Measurements from ENCODE around the gene TNFRSF12A.

TNFRSF12A gene

GRCh38 chr16:2976673-2977072, 43.5 kb upstream of the TNFRSF12A start:
- Histone ChIP-seq H3K9me3 (ENCODE audit: control insufficient read depth, low read length) (no peaks in the 10 kb centered on the region), H3K27me3 (ENCODE audit: control insufficient read depth, insufficient read depth, low read length, poor library complexity, severe bottlenecking) (no peaks in the 10 kb centered on the region), H3K36me3 (ENCODE audit: control insufficient read depth, insufficient read depth, low read length) (no peaks in the 10 kb centered on the region), H3K4me1 (ENCODE audit: control insufficient read depth, insufficient read depth, low read length) (peaks cover 10% of the 10 kb centered on the region), H3K4me3 (ENCODE audit: insufficient read depth, low read depth, low read length) (no peak overlapping the region), H3K27ac (ENCODE audit: insufficient read depth, low read depth, low read length, poor library complexity, severe bottlenecking) (no peak overlapping the region)
- WGBS, 2 experiments, result 95% methylated on average over 15 of the region's 15 CpGs

GRCh38 chr16:2977440-2977839, 42.7 kb upstream of the TNFRSF12A start:
- Histone ChIP-seq H3K4me3 (ENCODE audit: insufficient read depth, low read depth, low read length) (no peak overlapping the region), H3K27ac (ENCODE audit: insufficient read depth, low read depth, low read length, poor library complexity, severe bottlenecking) (no peak overlapping the region), H3K27me3 (ENCODE audit: control insufficient read depth, insufficient read depth, low read length, poor library complexity, severe bottlenecking) (no peaks in the 10 kb centered on the region), H3K36me3 (ENCODE audit: control insufficient read depth, insufficient read depth, low read length) (no peaks in the 10 kb centered on the region), H3K9me3 (ENCODE audit: control insufficient read depth, low read length) (no peaks in the 10 kb centered on the region), H3K4me1 (ENCODE audit: control insufficient read depth, insufficient read depth, low read length) (peaks cover 14% of the 10 kb centered on the region)
- WGBS, 2 experiments, result 90 to 94% methylated on average over 6 of the region's 6 CpGs

DNA sequence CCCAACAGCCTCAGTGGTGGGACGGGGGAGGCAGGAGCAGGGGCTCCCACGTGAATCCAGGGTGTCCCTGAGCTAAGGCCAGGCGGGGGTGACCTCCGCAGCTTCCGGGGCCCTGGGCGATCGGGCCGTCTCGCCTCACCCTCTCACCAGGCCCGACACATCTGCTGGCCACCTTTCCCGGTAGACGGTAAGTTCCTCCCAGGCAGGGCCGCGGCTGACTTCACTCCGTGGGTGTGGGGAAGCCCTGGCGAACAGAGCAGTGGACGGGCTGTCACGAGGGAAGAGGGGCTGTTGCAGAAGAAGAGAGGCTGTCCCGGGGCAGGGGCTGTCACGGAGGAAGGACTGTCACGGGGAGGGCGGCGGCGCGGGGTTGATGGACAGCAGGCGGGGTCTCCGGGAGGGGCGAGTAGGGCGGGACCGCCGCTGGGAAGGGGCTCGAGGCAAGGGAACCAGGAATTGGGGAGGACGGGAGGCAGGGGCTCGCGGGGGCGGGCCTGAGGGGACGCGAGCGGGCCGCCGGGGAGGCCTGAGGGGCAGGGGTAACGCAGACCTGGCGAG, 40.4 kb upstream of the TNFRSF12A start:
- peak overlapping the region; percentile 72 for H3K4me3 ChIP-seq (ENCODE audit: insufficient read depth, low read depth, low read length)
- WGBS, 2 experiments, result 8 to 10% methylated on average over 43 of the region's 43 CpGs
- no peaks in the 10 kb centered on the region for H3K36me3 ChIP-seq (ENCODE audit: control insufficient read depth, insufficient read depth, low read length)
- H3K9me3 ChIP-seq (ENCODE audit: control insufficient read depth, low read length), result no peaks in the 10 kb centered on the region
- H3K4me1 ChIP-seq (ENCODE audit: control insufficient read depth, insufficient read depth, low read length), result peaks cover 14% of the 10 kb centered on the region
- no peak overlapping the region for H3K27ac ChIP-seq (ENCODE audit: insufficient read depth, low read depth, low read length, poor library complexity, severe bottlenecking)
- H3K27me3 ChIP-seq (ENCODE audit: control insufficient read depth, insufficient read depth, low read length, poor library complexity, severe bottlenecking), result no peaks in the 10 kb centered on the region

GRCh38 chr16:2980227-2981176, 39.7 kb upstream of the TNFRSF12A start, which contains the start of gene PKMYT1:
PKMYT1 (minus strand) TSS chr16:2980446; CDS start chr16:2979657, 789 bp downstream.
- Histone ChIP-seq H3K27me3 (ENCODE audit: control insufficient read depth, insufficient read depth, low read length, poor library complexity, severe bottlenecking) (no peaks in the 10 kb centered on the region), H3K4me3 (ENCODE audit: insufficient read depth, low read depth, low read length) (peak within 1 kb of the TSS; percentile 72), H3K4me1 (ENCODE audit: control insufficient read depth, insufficient read depth, low read length) (peaks cover 14% of the 10 kb centered on the region), H3K36me3 (ENCODE audit: control insufficient read depth, insufficient read depth, low read length) (no peaks in the 10 kb centered on the region), H3K27ac (ENCODE audit: insufficient read depth, low read depth, low read length, poor library complexity, severe bottlenecking) (peak within 1 kb of the TSS; percentile 77), H3K9me3 (ENCODE audit: control insufficient read depth, low read length) (no peaks in the 10 kb centered on the region)
- WGBS, 2 experiments, result 6% methylated on average over 91 of the region's 91 CpGs

GRCh38 chr16:2981177-2981898, 38.8 kb upstream of the TNFRSF12A start:
- WGBS, 2 experiments, result 27% methylated on average over 33 of the region's 33 CpGs

GRCh38 chr16:2981899-2982250, 38.3 kb upstream of the TNFRSF12A start:
- H3K4me3 ChIP-seq (ENCODE audit: insufficient read depth, low read depth, low read length), result no peak overlapping the region
- no peaks in the 10 kb centered on the region for H3K36me3 ChIP-seq (ENCODE audit: control insufficient read depth, insufficient read depth, low read length)
- no peaks in the 10 kb centered on the region for H3K27me3 ChIP-seq (ENCODE audit: control insufficient read depth, insufficient read depth, low read length, poor library complexity, severe bottlenecking)
- peak overlapping the region; percentile 77 for H3K27ac ChIP-seq (ENCODE audit: insufficient read depth, low read depth, low read length, poor library complexity, severe bottlenecking)
- 10 to 14% methylated on average over 4 of the region's 4 CpGs for WGBS, 2 experiments
- peaks cover 14% of the 10 kb centered on the region for H3K4me1 ChIP-seq (ENCODE audit: control insufficient read depth, insufficient read depth, low read length)
- H3K9me3 ChIP-seq (ENCODE audit: control insufficient read depth, low read length), result no peaks in the 10 kb centered on the region

More at GRCh38 chr16:2981177-2981898, 38.8 kb upstream of the TNFRSF12A start:
- no peaks in the 10 kb centered on the region for H3K36me3 ChIP-seq (ENCODE audit: control insufficient read depth, insufficient read depth, low read length)
- peaks cover 14% of the 10 kb centered on the region for H3K4me1 ChIP-seq (ENCODE audit: control insufficient read depth, insufficient read depth, low read length)
- no peaks in the 10 kb centered on the region for H3K27me3 ChIP-seq (ENCODE audit: control insufficient read depth, insufficient read depth, low read length, poor library complexity, severe bottlenecking)
- no peaks in the 10 kb centered on the region for H3K9me3 ChIP-seq (ENCODE audit: control insufficient read depth, low read length)
- peak overlapping the region; percentile 72 for H3K4me3 ChIP-seq (ENCODE audit: insufficient read depth, low read depth, low read length)
- peak overlapping the region; percentile 77 for H3K27ac ChIP-seq (ENCODE audit: insufficient read depth, low read depth, low read length, poor library complexity, severe bottlenecking)

- no peaks in the 10 kb centered on the region for H3K27me3 ChIP-seq (ENCODE audit: control insufficient read depth, insufficient read depth, low read length, poor library complexity, severe bottlenecking)
- H3K36me3 ChIP-seq (ENCODE audit: control insufficient read depth, insufficient read depth, low read length), result no peaks in the 10 kb centered on the region
- no peaks in the 10 kb centered on the region for H3K9me3 ChIP-seq (ENCODE audit: control insufficient read depth, low read length)
- H3K27ac ChIP-seq (ENCODE audit: insufficient read depth, low read depth, low read length, poor library complexity, severe bottlenecking), result no peak overlapping the region
- WGBS, 2 experiments, result 74 to 79% methylated on average over 5 of the region's 5 CpGs
- H3K4me3 ChIP-seq (ENCODE audit: insufficient read depth, low read depth, low read length), result no peak overlapping the region
- H3K4me1 ChIP-seq (ENCODE audit: control insufficient read depth, insufficient read depth, low read length), result peaks cover 16% of the 10 kb centered on the region
These were observed 37.8 kb upstream of the TNFRSF12A start for GRCh38 chr16:2982402-2982801.

DNA sequence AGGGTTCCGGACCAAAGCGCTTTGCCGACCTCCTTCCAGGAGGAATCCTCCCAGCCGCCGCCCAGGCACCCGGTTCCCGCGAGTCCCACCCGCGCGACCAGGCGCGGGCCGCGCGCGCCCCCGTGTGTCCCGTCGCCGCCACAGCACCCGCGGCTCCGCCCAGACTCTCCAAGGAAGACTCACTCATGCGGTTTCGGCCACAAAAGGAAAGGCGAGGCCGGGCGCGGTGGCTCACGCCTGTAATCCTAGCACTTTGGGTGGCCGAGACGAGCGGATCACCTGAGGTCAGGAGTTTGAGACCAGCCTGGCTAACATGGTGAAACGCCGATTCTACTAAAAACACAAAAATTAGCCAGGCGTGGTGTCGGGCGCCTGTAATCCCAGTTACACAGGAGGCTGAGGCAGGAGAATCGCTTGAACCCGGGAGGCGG, 36.4 kb upstream of the TNFRSF12A start:
- Histone ChIP-seq H3K27ac (ENCODE audit: insufficient read depth, low read depth, low read length, poor library complexity, severe bottlenecking) (no peak overlapping the region), H3K4me1 (ENCODE audit: control insufficient read depth, insufficient read depth, low read length) (peaks cover 26% of the 10 kb centered on the region), H3K36me3 (ENCODE audit: control insufficient read depth, insufficient read depth, low read length) (no peaks in the 10 kb centered on the region), H3K4me3 (ENCODE audit: insufficient read depth, low read depth, low read length) (no peak overlapping the region), H3K27me3 (ENCODE audit: control insufficient read depth, insufficient read depth, low read length, poor library complexity, severe bottlenecking) (no peaks in the 10 kb centered on the region), H3K9me3 (ENCODE audit: control insufficient read depth, low read length) (no peaks in the 10 kb centered on the region)
- WGBS, 2 experiments, result 16% methylated on average over 42 of the region's 42 CpGs

DNA sequence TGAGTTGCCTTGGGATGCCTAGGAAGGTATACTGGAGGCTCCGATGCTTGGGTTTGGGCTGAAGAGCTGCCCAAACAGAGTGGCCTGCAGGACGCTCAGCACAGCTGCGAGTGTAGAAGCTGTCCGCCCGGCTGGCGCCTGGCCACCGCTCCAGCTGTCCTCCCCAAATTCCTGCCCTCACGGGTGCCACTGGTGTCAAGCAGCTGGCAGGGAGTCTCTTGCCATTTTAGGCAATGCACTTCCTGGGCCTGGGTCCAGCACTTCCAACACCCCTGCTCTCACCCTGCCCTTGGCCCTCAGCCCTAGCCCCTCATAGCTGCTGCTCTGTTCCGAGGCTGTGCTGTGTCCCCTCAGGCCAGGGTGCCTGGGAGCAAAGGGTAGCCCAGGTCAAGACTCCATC, 34.7 kb upstream of the TNFRSF12A start:
- no peak overlapping the region for H3K4me3 ChIP-seq (ENCODE audit: insufficient read depth, low read depth, low read length)
- 93% methylated on average over 9 of the region's 9 CpGs for WGBS, 2 experiments
- peaks cover 34% of the 10 kb centered on the region for H3K4me1 ChIP-seq (ENCODE audit: control insufficient read depth, insufficient read depth, low read length)
- no peaks in the 10 kb centered on the region for H3K36me3 ChIP-seq (ENCODE audit: control insufficient read depth, insufficient read depth, low read length)
- H3K9me3 ChIP-seq (ENCODE audit: control insufficient read depth, low read length), result no peaks in the 10 kb centered on the region
- H3K27me3 ChIP-seq (ENCODE audit: control insufficient read depth, insufficient read depth, low read length, poor library complexity, severe bottlenecking), result no peaks in the 10 kb centered on the region
- H3K27ac ChIP-seq (ENCODE audit: insufficient read depth, low read depth, low read length, poor library complexity, severe bottlenecking), result no peak overlapping the region

DNA sequence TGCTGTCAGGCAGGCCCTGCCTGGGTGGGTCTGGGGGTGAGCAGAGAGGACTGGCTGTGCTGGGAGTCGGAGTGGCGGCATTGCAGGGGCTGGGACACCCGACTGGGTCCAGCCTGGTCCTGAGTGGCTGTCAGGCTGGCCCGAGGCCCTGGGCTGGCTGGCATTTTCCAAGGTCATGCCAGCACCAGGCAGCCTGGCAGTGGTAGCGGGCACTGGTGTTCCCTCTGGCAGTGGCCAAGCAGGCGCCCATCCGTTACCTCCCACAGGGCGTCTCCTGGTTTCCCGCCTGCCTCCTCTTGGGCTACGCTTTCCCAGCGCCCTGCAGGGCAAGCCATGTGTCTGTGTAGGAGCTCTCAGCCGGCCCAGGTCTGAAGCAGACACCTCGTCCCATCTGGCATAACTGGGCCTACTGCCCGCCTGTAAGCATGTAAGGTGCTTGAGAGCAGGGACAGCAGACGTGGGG, 34.2 kb upstream of the TNFRSF12A start:
- 90 to 91% methylated on average over 15 of the region's 15 CpGs for whole genome bisulfite sequencing, 2 experiments
- H3K4me3 ChIP-seq (ENCODE audit: insufficient read depth, low read depth, low read length), result no peak overlapping the region
- H3K27ac ChIP-seq (ENCODE audit: insufficient read depth, low read depth, low read length, poor library complexity, severe bottlenecking), result no peak overlapping the region
- H3K36me3 ChIP-seq (ENCODE audit: control insufficient read depth, insufficient read depth, low read length), result no peaks in the 10 kb centered on the region
- H3K27me3 ChIP-seq (ENCODE audit: control insufficient read depth, insufficient read depth, low read length, poor library complexity, severe bottlenecking), result no peaks in the 10 kb centered on the region
- no peaks in the 10 kb centered on the region for H3K9me3 ChIP-seq (ENCODE audit: control insufficient read depth, low read length)
- peaks cover 31% of the 10 kb centered on the region for H3K4me1 ChIP-seq (ENCODE audit: control insufficient read depth, insufficient read depth, low read length)

Data from ectodermal cell (in vitro differentiated cells).